HCEC 1CT (cell line): ENCODE data around the gene SCN4A.
"Not testable (repeated sequence)": the region's sequence is repeated elsewhere in the genome, so short reads cannot be mapped to it uniquely, and the experiment has no call there.

Source experiments
- DNase-seq: peaks from one replicate; pipeline ENCODE4 v3.0.0-alpha.2; 2017

SCN4A gene

DNA sequence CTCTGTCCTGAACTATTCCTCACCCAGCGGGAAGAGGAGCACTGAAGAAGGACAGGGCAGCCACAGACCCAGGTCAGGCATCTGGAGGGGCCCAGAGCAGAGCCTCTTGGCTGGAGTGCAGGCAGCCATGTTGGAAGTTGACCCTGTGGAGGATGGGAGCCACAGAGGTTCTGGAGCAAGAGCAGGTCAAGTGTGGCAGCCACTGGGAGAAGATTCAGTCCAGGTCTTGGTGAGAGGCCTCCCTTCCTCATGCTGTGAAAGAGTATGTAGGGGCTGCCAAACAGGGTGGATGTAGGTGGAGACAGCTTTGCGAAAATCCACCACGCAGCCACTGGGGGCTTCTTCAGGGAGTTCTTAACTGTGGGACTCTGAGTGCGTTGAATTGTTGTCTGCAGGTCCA, 40.0 kb downstream of the SCN4A start:
- no peak for DNase-seq

DNA sequence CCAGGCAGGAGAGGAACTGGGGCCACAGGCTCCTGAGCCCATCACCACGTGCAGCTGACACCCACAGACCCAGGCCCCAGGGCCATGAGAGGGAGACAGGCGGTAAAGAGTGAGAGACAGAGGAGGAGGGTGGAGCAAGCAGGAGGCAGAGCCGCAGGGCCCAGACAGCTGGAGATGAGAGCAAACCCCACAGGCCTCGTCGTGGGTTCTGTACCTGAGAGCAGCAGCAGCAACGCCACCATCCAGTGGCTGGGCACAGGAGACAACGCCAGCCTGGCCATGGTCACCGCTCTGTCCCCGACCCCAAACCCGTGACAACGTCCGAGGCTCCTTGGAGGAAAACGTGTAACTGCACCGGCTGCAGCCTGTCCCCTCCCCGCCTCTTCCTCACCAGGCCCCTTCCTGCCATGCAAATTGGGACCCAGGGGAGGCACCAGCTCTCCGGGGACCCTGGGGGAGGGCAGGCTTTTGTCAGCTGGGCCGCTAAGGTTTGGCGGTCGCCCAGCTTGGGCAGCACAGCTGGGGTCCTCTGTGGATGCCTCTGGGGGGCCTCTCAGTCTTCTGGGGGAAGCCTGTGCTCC, 40.6 kb downstream of the SCN4A start, which contains the start of gene CD79B:
TSS of gene CD79B (minus strand) at position 351 of the 581 bp plus-strand sequence. CDS start at position 281, 70 bp downstream.
- DNase-seq, result no peak

DNA sequence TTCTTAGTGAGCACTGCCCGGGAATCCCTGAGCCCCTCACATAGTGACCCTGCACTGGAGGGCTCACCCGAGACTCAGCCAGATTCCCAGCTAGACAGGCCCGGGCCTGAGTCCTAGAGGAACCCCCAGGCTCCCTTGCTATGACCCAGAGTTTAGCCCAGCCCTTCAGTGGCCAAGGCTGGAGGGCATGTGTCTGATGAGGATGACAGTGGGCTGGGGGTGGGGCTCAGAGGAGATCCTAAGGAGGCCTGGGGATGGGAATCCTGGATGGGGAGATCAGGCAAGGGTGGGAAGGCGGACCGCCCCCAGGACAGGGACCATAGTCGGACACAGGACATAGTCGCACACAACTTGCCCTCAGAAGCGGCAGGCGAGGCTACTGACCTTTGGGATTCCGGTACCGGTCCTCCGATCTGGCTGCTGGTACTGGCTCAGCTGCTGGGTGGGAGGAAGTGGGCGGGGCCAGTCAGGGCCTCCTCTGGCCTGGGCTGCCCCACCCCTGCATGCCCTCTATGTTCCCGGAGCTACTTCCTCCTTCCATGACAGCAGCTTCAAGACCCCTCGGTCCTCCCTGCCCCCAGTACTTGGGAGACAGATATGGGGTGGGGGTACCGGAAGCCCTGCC, 41.7 kb downstream of the SCN4A start:
- DNase-seq, result no peak

DNA sequence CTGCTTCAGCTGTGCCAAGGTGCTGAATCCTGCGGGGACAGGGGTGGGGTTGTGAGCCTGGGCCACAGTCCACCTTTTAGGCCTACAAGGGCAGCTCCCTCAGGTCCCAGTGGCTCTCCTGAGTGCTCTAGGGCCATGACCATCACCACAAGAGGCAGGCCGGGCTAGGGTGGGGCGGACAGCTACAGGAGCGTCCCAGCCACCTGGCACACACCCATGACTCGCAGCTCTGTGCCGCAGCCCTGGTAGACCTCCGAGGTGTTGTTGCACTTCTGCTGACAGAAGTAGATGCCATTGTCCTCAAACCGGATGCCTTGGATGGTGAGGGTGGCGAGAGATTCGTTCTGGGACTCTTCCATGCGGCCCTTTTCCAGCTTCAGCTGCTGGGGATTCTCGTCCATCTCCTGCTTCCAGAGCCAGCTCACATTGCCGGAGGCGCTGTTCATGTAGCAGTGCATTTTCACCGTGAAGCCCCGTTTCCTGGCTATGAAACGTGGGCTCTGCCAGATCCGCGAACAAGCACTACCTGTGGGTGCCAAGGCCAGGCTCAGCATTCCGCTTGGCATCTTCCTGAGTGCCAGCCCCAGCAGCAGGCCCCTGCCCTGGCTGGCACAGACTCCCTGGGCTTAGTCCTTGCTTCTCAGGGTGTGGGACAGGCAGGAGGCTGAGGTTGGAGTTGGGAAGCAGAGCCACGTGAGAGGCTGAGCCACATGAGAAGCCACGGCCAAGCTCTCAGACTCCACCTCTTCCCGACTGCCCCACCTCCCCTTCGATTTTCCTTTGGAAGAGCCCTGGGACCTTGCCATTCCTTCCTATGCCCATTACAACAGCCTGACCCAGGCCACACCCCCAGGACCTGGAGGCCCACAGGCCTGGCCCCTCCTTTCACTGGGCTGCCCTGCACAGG, 42.6 kb downstream of the SCN4A start:
- DNase-seq, result no peak

DNA sequence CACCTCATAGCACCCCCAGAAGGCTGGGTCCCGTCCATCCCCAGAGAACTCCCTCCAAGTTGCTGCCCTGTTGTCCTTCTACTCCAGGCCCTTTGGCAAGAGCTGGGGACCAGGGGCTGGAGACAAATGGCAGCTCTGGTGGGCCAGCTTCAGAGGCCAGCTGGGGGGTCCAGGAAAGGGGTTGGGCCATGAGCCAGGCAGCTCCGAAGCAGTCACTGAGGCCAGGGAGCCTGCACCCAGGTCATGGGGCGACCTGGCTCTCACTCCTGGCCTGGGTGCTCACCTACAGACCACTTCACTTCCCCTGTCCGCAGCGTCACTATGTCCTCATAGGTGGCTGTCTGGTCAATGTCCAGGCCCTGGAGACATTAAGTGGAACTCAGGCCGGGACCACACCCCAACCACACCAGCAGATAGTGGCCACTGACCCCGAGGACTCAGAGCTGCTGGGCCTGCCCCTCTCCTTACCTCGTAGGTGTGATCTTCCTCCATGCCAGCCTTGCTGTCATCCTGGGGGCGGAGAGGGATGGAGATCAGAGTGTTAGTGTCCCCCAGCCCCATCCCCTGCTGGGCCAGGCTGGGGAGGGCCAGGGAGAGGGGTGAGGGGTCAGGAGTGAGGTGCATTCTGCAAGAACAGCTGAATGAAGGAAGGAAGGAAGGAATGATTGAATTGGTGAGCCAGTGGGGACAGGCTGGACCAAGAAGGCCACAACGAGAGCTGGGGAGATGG, 43.6 kb downstream of the SCN4A start:
- DNase-seq, result no peak

DNA sequence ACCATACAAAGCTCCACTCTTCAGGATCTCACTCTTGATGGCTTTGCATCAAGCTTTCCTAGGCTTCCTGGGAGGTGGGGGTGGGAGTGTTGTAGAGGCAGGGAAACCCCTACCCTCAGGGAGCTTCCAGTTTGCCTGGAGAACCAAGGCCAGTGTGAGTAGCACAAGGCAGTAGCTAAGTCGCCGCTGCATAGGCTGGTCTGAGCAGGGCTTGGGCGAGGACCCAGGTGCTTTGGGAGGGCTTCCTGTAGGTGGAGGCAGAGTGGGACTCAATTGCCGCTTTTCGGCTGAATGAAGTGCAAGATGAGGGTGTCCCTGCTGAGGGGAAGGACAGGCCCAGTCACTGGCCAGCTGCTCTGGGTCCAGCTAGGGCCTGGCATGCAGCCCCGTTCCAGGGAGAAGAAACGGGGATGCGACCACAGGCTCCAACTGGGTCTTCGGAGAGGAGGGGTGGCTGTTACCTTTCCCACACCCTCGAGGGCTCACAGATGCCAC, 44.5 kb downstream of the SCN4A start:
- DNase-seq, result no peak

DNA sequence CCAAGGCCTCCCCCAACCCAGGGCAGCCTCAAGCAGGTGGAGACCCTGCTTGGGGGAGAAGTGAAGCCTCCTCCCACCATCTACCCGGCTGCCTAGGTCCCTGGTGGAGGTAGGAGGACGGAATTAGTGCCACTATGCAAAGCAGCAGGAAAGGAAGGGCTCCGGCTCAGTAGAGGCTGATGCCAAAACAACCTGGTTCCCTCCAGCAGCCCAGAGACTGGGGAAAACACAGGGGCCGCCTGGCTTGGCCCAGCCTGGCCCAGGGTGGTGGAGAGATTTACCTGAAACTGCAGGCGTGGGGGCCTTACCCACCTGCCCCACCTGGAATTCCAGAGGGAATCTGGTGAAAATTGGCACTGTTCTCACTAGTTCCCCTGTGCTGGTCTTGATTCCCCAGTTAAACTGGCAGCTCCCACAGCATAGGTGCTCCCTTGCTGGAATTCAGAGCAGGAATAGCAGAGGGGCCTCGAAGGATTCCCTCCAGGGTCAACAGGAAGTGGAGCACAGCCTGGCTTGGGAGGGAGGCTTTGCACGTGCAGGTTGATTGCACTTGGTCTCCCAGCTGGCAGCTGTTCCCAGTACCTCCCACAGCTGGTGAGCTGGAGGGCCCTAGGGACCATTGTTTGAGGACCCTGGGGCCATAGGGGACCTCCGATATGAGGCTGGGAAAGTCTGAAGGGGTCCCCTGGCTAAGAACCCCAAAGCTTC, 45.1 kb downstream of the SCN4A start:
- no peak for DNase-seq

DNA sequence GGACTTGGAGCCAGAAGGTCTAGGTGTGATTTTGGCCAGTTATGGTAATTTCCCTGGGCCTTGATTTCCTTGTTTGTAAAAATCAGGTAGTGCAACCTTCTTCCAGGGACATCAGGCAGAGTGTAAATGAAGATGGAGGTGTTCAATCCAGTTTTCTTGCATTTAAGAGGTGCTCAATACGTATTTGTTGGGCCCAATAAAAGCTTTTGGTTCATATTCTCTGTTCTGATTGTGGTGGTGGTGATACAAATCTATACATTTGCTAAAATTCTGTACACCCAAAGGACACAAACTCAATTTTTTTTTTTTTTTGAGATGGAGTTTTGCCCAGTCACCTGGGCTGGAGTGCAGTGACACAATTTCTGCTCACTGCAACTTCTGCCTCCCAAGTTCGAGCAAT, 46.6 kb downstream of the SCN4A start:
- no peak for DNase-seq

DNA sequence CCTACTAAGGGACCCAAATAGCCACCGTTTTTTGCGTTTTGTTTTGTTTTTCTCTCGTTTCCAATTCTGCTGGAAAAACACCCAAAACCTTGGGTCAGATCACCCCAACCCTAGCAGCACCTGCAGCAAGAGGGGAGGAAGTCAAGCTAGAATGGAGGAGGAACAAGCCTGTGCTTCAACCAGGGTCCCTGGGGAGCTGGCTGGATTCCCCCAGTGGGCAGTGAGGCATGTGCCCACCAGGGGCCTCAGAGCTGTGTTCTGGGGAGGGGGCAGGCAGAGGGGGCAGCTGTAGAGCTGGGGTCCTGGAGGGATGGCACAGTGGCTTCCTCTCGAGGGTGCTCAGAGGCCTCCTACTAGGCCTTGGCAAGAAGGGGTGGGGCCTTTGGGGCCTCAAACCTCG, 47.1 kb downstream of the SCN4A start:
- DNase-seq, result no peak

DNA sequence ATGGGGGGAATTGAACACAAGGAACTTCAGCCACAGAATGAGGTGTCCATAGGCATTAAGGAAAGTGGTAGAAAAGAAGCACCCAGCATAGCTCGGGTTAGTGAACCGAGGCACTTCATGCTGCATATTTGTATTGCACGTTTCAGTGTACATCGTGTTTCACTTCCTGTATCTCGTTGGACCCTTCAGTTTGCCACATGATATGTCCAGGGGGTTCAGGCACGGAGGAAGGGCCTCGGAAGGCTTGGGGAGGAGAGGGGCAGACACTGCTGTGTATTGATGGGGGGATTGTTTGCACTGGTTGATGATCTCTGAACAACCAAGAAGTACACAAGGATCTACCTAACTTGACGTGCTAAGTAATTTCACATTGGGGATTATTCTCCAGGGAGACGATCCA, 50.3 kb downstream of the SCN4A start:
- not testable (repeated sequence) for DNase-seq

DNA sequence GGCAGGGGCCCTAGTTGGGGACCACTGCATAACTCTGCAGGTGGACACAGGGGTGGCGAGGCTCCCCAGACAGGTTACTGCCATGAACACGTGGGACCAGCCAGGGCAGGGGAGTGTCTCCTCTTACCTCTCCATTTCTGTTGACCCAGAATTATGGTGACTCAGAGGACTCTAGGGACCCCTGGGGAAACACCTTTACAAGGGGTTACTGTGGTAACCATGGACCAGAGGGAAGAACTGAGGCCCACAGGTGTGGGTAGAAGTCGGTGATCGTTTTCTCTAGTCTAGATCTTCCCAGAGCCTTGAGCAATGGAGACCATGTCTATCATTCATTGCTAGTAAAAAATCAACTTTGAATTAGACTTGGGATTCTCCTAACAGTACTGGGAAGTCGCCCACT, 51.9 kb downstream of the SCN4A start:
- not testable (repeated sequence) for DNase-seq

DNA sequence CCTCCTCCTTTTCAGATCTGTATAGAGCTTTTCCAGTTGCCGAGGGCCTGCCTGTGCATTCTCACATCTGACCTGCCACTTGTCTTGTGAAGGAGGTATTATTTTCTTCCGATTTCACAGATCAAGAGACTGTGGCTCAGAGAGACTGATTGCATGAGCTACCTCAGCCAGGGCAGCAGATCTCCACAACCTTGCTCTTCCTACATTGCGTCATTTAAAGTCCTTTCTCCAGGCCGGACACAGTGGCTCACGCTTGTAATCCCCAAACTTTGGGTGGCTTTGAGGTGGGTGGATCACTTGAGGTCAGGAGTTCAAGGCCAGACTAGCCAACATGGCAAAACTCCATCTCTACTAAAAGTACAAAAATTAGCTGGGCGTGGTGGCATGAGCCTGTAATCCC, 52.7 kb downstream of the SCN4A start:
- DNase-seq, result not testable (repeated sequence)

DNA sequence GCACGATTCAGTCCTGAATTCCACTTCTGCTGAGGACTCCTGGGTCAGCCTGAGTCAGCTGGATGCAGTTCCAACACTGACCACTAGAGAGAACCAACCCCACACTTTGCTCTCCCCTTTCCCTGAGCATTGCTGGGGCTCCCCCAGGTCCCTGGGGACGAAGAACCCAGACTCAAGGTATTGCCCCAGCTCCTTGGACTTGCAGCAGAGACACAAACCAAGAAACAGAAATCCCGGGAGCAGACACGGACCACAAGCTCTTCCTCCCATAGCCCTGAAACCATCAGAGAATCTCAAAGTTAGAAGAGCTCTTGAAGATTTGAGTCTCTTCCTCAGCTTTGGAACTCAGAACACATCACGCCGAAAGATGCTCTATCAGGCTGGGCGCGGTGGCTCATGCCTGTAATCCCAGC, 53.4 kb downstream of the SCN4A start:
- peak; percentile 20 for DNase-seq

DNA sequence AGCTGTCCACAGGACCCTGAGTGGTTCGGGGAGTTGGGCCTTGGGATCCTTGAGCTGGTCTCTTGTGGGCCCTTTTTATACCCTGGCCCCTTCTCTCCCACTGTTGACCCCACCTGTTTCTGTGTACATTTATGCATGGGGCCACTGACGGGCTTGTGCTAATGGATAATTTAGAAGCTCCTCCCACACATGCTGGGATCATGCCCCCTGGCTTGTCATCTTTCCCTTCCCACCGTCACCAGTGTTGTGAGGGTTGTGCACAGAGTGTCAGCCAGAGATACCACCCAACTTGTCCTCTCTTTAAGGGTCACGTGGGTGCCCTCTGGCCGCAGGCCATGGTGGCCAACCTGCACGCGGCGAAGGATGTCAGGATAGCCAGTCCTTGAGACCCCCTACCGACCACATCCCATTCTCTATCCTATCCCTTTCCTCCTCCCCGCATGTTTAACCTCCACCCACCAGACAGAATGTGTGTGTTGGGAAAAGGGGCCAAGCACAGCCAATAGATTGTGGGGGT, 53.9 kb downstream of the SCN4A start, which contains the start of gene GH1:
TSS of gene GH1 (minus strand) at position 51 of the 517 bp plus-strand sequence. CDS start 63 bp downstream, outside the sequence.
- not testable (repeated sequence) for DNase-seq

DNA sequence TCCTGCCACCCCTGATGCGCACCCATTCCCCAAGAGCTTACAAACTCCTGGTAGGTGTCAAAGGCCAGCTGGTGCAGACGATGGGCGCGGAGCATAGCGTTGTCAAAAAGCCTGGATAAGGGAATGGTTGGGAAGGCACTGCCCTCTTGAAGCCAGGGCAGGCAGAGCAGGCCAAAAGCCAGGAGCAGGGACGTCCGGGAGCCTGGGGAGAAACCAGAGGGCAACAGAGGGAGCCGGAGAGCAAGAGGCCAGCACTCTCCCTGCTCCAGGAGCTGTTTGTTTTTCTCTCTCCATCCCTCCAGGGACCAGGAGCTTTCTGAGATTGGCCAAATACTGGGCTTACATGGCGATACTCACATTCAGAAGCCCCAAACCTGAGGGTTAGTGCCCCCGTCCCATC, 54.4 kb downstream of the SCN4A start:
- no peak for DNase-seq

DNA sequence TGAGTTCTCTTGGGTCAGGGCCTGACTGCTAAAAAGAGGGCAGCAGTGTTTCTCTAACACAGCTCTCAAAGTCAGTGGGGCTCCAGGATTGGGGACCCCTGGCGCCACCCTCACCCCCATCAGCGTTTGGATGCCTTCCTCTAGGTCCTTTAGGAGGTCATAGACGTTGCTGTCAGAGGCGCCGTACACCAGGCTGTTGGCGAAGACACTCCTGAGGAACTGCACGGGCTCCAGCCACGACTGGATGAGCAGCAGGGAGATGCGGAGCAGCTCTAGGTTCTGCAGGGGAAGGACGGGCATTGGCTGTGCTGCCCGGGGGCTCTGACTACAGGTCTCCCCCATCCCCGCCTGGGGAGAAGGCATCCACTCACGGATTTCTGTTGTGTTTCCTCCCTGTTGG, 55.1 kb downstream of the SCN4A start:
- no peak for DNase-seq

DNA sequence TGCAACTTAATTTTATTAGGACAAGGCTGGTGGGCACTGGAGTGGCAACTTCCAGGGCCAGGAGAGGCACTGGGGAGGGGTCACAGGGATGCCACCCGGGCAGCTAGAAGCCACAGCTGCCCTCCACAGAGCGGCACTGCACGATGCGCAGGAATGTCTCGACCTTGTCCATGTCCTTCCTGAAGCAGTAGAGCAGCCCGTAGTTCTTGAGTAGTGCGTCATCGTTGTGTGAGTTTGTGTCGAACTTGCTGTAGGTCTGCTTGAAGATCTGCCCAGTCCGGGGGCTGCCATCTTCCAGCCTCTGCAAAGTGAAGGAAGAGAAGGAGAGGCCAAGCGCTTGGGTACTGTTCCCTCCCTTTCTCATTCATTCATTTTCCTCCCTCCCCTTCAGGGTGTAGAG, 55.5 kb downstream of the SCN4A start:
- not testable (repeated sequence) for DNase-seq

DNA sequence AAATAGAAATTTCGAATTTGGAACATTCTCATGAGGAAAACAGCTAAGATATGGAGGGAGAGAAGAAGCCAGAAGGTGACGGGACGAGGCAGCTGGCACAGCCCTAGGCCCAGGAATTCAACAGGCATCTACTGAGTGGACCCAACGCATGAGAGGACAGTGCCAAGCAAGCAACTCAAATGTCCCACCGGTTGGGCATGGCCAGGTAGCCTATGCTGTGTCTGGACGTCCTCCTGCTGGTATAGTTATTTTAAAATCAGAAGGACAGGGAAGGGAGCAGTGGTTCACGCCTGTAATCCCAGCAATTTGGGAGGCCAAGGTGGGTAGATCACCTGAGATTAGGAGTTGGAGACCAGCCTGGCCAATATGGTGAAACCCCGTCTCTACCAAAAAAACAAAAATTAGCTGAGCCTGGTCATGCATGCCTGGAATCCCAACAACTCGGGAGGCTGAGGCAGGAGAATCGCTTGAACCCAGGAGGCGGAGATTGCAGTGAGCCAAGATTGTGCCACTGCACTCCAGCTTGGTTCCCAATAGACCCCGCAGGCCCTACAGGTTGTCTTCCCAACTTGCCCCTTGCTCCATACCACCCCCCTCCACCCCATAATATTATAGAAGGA, 56.0 kb downstream of the SCN4A start:
- no peak for DNase-seq

DNA sequence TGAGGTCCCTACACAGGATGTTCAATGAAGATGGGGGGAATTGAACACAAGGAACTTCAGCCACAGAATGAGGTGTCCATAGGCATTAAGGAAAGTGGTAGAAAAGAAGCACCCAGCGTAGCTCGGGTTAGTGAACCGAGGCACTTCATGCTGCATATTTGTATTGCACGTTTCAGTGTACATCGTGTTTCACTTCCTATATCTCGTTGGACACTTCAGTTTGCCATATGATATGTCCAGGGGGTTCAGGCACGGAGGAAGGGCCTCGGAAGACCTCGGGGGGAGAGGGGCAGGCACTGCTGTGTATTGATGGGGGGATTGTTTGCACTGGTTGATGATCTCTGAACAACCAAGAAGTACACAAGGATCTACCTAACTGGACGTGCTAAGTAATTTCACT, 57.0 kb downstream of the SCN4A start:
- not testable (repeated sequence) for DNase-seq

DNA sequence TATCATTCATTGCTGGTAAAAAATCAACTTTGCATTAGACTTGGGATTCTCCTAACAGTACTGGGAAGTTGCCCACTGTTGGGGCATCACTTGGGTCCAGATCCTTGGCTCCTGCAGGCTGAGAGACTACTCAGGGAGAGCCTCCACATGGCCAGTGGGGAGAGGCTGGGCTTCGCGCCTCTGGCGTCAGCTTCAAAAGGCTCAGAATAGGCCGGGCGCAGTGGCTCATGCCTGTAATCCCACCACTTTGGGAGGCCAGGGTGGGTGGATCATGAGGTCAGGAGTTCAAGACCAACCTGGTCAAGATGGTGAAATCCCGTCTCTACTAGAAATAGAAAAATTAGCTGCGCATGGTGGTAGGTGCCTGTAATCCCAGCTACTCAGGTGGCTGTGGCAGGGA, 58.2 kb downstream of the SCN4A start:
- no peak for DNase-seq

DNA sequence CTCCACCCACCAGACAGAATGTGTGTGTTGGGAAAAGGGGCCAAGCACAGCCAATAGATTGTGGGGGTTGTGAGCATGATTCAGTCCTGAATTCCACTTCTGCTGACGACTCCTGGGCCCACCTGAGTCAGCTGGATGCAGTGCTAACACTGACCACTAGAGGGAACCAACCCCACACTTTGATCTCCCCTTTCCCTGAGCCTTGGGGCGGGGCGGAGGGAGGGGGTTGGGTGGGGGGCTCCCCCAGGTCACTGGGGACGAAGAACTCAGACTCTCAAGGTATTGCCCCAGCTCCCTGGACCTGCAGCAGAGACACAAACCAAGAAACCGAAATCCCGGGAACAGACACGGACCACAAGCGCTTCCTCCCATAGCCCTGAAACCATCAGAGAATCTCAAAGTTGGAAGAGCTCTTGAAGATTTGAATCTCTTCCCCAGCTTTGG, 61.0 kb downstream of the SCN4A start:
- no peak for DNase-seq
